ENCODE data around the gene LGALS3. TPM values are rescaled to one million over a fixed set of nuclear protein-coding genes. Genes with fewer than 3 reads are reported as not detected.

The LGALS3 gene
- total and polyA plus RNA-seq, 8 donors = 163 to 676 (median 270) TPM

DNA sequence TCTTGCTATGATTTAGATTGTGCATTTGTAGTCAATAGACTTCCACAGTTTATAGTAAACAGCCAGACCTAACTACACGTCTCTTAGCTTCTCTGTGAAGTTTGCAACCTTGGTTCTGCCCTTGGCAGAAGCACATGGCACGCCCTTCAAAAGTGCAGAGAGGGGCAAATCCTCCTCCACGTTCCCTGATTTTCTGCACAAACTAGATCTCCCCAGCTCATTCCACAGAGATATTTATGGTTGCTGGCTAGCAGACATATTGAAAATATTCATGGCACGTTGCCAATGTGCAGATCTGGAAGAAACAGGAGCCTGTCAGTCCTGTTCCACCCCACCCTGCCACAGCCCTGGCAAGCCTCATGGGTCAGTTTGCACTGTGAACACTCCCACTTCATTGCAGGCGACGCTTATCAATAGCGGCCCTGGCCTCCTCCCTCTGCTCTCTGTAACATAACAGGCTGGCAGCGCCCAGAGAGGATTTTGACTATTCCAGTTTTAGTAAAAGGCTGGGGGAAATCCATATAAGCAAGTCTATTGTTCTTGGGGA is 6.5 kb upstream of the LGALS3 start:
- Histone ChIP-seq H3K9me3 (no peaks in the 10 kb centered on the region), H3K27ac (peak overlapping the region; percentile 72 to 99 (median 80)), H3K36me3 (no peaks in the 10 kb centered on the region), H3K4me3 (no peak overlapping the region), H3K4me1 (peaks cover 28 to 99% (median 63%) of the 10 kb centered on the region in 4 donors), H3K27me3 (no peaks in the 10 kb centered on the region)
- intact Hi-C loops (cut with DNase I; ENCODE audit: low total_unique reads) = no loop called here
- WGBS, 5 donors = 21 to 39% (median 29%) methylated on average over 8 of the region's 8 CpGs
- DNase-seq = peak; percentile 91 to 94
- TF ChIP-seq EP300 (IDR thresholded peaks at IDR 0.05) (no peak), POLR2A (IDR thresholded peaks at IDR 0.05) (no peak), POLR2AphosphoS5 (IDR thresholded peaks at IDR 0.05) (peak in 2 of 3 donors; percentile 75 to 77), CTCF (IDR thresholded peaks at IDR 0.05) (no peak)

DNA sequence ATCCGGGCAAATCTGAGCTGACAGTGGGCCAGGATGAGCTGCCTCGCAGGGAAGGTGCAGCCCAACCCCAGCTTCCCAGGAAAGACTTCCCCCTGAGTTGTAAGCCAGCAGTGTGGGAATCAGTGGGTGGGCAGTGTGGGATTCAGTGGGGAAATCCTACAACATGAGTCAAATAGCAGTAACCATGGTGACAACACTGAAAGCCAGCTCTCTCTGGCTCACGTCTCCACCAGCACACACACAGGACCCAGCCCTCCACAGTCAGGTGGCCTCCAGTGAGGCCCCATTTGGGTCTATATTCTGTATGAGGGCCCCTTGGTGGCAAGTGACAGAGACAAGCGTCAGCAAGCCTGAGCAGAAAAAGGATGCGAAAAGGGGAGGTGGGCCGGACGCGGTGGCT is 6.0 kb upstream of the LGALS3 start:
- Histone ChIP-seq H3K4me3 (no peak overlapping the region), H3K4me1 (peaks cover 24 to 99% (median 58%) of the 10 kb centered on the region in 4 donors), H3K9me3 (no peaks in the 10 kb centered on the region), H3K27me3 (no peaks in the 10 kb centered on the region), H3K27ac (peak overlapping the region; percentile 72 to 99 (median 80)), H3K36me3 (no peaks in the 10 kb centered on the region)
- WGBS, 5 donors = 62 to 77% (median 67%) methylated on average over 8 of the region's 8 CpGs
- TF ChIP-seq CTCF (IDR thresholded peaks at IDR 0.05) (no peak), EP300 (IDR thresholded peaks at IDR 0.05) (no peak), POLR2AphosphoS5 (IDR thresholded peaks at IDR 0.05) (no peak), POLR2A (IDR thresholded peaks at IDR 0.05) (no peak)
- peak in 1 of 2 donors; percentile 87 for DNase-seq
- intact Hi-C loops (cut with DNase I; ENCODE audit: low total_unique reads) = no loop called here

GRCh38 chr14:55123852-55124639 is 5.0 kb upstream of the LGALS3 start:
- peaks cover 26 to 98% (median 62%) of the 10 kb centered on the region in 4 donors for H3K4me1 ChIP-seq
- intact Hi-C loops (cut with DNase I; ENCODE audit: low total_unique reads) = no loop called here
- H3K27ac ChIP-seq = peak overlapping the region in 3 of 5 donors; percentile 80 to 99 (median 86)
- DNase-seq = no peak
- no peaks in the 10 kb centered on the region for H3K9me3 ChIP-seq
- TF ChIP-seq POLR2A (IDR thresholded peaks at IDR 0.05) (no peak), POLR2AphosphoS5 (IDR thresholded peaks at IDR 0.05) (no peak), EP300 (IDR thresholded peaks at IDR 0.05) (no peak), CTCF (IDR thresholded peaks at IDR 0.05) (no peak)
- no peaks in the 10 kb centered on the region for H3K36me3 ChIP-seq
- 77 to 86% (median 84%) methylated on average over 9 of the region's 9 CpGs for WGBS, 5 donors
- H3K27me3 ChIP-seq = no peaks in the 10 kb centered on the region
- no peak overlapping the region for H3K4me3 ChIP-seq

DNA sequence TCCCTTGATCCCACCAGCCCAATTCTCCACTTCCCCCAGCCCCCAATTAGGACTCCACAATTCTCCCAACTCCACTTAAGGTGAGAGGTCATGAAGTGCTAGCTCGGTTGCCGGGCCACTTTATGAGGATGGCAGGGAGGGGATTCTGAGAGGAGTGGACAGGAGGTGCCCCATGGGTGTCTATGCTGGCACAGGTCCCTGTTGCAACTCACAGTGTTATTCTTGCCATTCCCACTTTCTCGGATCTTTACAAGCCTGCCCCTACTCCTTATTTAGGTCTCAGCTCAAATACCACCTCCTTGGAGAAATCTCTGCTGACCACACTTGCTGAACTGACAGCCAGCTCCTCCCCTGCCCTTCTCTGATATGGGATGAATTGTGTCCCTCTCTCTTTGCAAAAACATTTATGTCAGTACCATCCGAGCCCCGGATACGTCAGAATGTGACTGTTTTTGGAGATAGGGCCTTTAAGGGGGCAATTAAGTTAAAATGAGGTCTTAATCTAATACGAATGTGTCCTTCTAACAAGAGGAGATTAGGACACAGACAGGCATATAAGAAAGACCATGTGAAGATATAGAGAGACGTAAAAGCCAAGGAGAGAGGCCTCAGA is 4.2 kb upstream of the LGALS3 start:
- H3K4me1 ChIP-seq = peaks cover 26 to 89% (median 59%) of the 10 kb centered on the region in 4 donors

More for the DNA sequence above, 4.2 kb upstream of the LGALS3 start:
- H3K36me3 ChIP-seq = no peaks in the 10 kb centered on the region
- intact Hi-C loops (cut with DNase I; ENCODE audit: low total_unique reads) = no loop called here
- TF ChIP-seq POLR2A (IDR thresholded peaks at IDR 0.05) = no peak
- TF ChIP-seq CTCF (IDR thresholded peaks at IDR 0.05) = no peak
- no peak for TF ChIP-seq POLR2AphosphoS5 (IDR thresholded peaks at IDR 0.05)
- TF ChIP-seq EP300 (IDR thresholded peaks at IDR 0.05) = no peak
- 82 to 87% (median 85%) methylated on average over 8 of the region's 8 CpGs for whole genome bisulfite sequencing, 5 donors
- H3K27me3 ChIP-seq = no peaks in the 10 kb centered on the region
- peak overlapping the region; percentile 48 to 99 (median 60) for H3K27ac ChIP-seq
- H3K9me3 ChIP-seq = no peaks in the 10 kb centered on the region
- DNase-seq = no peak
- H3K4me3 ChIP-seq = no peak overlapping the region
